Measurements from ENCODE around the gene CRYZL1. TPM values are rescaled to one million over a fixed set of nuclear protein-coding genes. Genes with fewer than 3 reads are reported as not detected.

CRYZL1 gene
- total and polyA plus RNA-seq, 2 of the 8 experiments (the other 6 are each of a cell fraction or from before 2014, with no cell fraction given) = 15.6 to 15.8 TPM

GRCh38 chr21:33584455-33584854, 57.1 kb downstream of the CRYZL1 start (continued):
- TF ChIP-seq CTCF (IDR thresholded peaks at IDR 0.05; ENCODE audit: control extremely low read depth in 1 of 3, insufficient read depth in 1 of 3, low read depth in 1 of 3, low read length in 3 of 3) (no peak), JUN (IDR thresholded peaks at IDR 0.05; ENCODE audit: low read depth, low read length) (no peak), CBX8 (IDR thresholded peaks at IDR 0.05; ENCODE audit: borderline replicate concordance, low read depth, low read length) (no peak), HDAC2 (IDR thresholded peaks at IDR 0.05; ENCODE audit: borderline replicate concordance in 1 of 2, low read depth in 2 of 2, low read length in 2 of 2) (no peak), USF2 (IDR thresholded peaks at IDR 0.05; ENCODE audit: low read length) (no peak), POU5F1 (IDR thresholded peaks at IDR 0.05; ENCODE audit: low read depth, low read length) (no peak), BCL11A (IDR thresholded peaks at IDR 0.05; ENCODE audit: low read depth in 2 of 2, low read length in 2 of 2) (no peak), RFX5 (IDR thresholded peaks at IDR 0.05; ENCODE audit: borderline replicate concordance, low read depth, low read length) (no peak)

All from H1 (cell line).